RWPE1 (cell line): ENCODE data around the gene CRYBG3.

ENCODE experiments used
- CTCF ChIA-PET: fragments of 350-600 bp; sonication (Branson Sonifier 250); formaldehyde crosslinking; extraction: SDS; loops from one replicate; lab custom pipeline; 2021; lab: Yijun Ruan, JAX
- POLR2A ChIA-PET: fragments of 400-600 bp; formaldehyde crosslinking; extraction: SDS; loops from one replicate; lab custom pipeline; 2020; ENCODE audit warnings: antibody characterized with exemption; ENCODE audit not compliant: low non-redundant PET; lab: Yijun Ruan, JAX
- DNase-seq: peaks from one replicate; pipeline ENCODE4 v3.0.0; 2012; ENCODE audit warnings: low spot score
- H3K27ac ChIP-seq: fragments of 450-650 bp; 2 replicates; pipeline ENCODE4 v1.5.1; 2017
- TF ChIP-seq, protein P1 (sequence below): fragments of 450-650 bp; conservative IDR thresholded peaks from 2 replicates; pipeline ENCODE4 v1.5.1; 2017; ENCODE audit warnings: low read depth, mild to moderate bottlenecking

The CRYBG3 gene

DNA sequence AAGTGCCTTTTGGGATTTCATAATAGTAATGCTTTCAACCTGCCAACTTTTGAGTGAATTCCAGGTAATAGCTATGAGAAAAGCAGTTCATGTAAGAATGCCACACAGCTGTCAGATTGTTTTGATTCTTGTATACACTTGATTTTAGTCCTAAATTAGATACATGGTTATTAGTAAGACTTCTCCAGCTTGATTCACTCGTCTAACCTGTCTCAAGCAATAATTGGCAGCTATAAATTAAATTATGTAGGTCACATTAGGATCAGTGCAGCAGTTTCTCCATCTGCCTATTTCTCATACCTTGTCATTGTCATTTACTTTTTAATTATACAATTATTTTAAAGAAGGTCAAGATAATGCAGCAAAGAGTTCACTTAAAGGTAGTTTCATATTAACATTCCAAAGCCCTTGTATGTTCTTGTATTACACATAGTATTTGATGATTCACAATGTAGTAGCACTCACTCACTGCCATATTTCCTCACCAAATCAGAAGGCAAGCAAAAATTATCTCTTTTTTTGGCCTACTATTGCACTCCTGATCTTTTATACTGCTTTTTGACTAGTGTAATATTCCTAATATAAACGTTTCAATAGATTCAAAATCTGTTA is 10.9 kb upstream of the CRYBG3 start:
- peak; percentile 60 for DNase-seq
- TF ChIP-seq, protein P1, sequence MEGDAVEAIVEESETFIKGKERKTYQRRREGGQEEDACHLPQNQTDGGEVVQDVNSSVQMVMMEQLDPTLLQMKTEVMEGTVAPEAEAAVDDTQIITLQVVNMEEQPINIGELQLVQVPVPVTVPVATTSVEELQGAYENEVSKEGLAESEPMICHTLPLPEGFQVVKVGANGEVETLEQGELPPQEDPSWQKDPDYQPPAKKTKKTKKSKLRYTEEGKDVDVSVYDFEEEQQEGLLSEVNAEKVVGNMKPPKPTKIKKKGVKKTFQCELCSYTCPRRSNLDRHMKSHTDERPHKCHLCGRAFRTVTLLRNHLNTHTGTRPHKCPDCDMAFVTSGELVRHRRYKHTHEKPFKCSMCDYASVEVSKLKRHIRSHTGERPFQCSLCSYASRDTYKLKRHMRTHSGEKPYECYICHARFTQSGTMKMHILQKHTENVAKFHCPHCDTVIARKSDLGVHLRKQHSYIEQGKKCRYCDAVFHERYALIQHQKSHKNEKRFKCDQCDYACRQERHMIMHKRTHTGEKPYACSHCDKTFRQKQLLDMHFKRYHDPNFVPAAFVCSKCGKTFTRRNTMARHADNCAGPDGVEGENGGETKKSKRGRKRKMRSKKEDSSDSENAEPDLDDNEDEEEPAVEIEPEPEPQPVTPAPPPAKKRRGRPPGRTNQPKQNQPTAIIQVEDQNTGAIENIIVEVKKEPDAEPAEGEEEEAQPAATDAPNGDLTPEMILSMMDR: no peak
- no peak overlapping the region for H3K27ac ChIP-seq
- POLR2A ChIA-PET: no interaction called here
- CTCF ChIA-PET: no interaction called here

DNA sequence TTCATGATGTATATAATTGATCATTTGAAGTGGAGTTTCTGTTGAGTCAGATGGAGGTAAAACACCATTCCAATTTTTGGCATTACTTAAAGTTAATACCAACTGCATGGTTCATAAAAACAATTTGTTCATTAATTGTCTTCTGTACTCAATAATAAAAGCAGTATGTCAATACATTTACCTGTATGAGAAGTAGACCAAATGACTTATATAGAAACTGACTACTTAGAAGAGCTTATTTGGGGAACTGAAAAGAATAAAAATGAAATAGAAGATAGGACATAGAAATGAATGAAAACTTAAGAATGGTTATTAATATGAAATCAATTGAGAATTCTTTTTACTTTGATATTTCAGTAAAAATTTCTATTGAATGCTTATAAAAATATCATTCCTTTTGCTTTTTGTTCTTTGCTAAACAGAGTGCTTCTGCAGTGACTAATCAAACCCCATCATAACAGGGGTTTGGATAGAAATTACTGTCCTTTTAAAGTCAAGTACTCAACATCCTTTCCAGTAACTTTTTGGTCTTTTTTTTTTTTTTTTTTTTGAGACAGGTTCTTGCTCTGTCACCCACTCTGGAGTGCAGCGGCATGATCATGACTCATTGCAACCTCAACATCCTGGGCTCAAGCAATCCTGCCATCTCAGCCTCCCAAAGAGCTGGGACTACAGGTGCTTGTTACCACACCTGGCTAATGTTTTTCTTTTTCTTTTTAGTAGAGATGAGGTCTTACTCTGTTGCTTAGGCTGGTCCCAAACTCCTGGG is 6.5 kb upstream of the CRYBG3 start:
- ChIA-PET POLR2A (no interaction called here), CTCF (interaction anchor here (0.7 kb wide), 1 partner anchor 1035 kb away, joined by 3 read pairs; no protein-coding TSS in a partner anchor)
- H3K27ac ChIP-seq: no peak overlapping the region
- TF ChIP-seq, protein P1: no peak
- DNase-seq: no peak

DNA sequence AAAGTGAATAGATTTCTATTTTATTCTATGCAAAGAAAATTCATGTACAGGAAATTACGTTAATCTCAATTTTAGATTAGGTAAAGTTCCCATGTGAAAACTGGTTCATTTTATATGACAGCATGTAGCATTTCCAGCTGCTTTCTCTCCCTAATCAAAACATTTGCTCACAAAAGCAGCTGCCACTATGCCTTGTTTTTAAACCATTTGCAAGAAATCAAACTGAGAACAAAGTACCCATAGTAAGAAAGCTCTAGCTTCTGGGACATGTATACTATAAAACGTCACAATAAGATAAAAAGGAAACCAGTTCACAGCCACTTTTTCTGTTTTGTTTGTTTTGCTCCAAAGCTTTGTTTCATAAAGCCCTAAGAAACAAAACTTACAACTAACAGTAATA is 5.0 kb upstream of the CRYBG3 start:
- CTCF ChIA-PET: no interaction called here
- POLR2A ChIA-PET: no interaction called here
- H3K27ac ChIP-seq: no peak overlapping the region
- TF ChIP-seq, protein P1: no peak
- DNase-seq: no peak

DNA sequence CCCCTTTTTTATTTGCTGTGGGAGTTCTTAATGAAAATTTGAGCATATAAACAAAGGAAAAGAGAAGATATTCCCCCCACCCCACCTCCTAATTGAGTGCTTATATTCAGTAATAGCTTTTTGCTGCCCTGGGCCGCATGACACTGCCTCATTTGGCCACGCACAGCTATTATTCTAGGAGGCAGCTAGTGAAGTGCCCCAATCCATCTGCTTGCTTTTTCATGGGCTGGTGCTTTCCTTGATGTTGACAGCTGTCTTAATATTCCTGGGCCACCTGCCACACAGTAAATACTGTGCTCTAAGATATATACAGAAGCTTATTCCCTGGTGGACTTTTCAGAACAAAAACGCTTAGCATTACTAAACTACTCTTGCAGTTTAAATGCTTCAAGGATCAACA is 3.8 kb upstream of the CRYBG3 start:
- no peak for DNase-seq
- CTCF ChIA-PET: interaction anchor here (0.6 kb wide), 1 partner anchor 205 kb away, joined by 3 read pairs; no protein-coding TSS in a partner anchor

DNA sequence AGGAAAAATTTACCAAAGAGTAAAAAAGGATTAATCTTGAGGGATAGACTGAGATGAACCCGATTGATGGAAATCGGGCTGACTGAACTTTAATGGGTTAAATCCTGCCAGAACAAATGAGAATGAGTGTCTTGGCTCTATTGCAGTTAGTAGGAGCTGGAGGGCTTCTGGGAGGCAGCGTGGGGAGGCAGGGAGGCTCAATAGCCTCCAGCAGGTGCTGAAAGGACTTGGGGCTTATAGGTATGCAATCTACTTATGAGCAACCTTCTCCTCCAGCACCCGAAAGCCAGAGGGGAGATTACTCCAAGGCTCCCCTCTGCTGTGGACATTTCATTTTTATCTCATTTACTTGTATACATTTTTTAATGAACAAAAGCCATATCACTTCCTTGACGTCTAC is 1.0 kb upstream of the CRYBG3 start:
- no peak overlapping the region for H3K27ac ChIP-seq
- ChIA-PET POLR2A (no interaction called here), CTCF (interaction anchor here (0.8 kb wide), 1 partner anchor 201 kb away, joined by 4 read pairs; no protein-coding TSS in a partner anchor)
- TF ChIP-seq, protein P1: no peak
- DNase-seq: no peak

More for the DNA sequence above, 3.8 kb upstream of the CRYBG3 start:
- POLR2A ChIA-PET: no interaction called here
- no peak overlapping the region for H3K27ac ChIP-seq
- TF ChIP-seq, protein P1: no peak

DNA sequence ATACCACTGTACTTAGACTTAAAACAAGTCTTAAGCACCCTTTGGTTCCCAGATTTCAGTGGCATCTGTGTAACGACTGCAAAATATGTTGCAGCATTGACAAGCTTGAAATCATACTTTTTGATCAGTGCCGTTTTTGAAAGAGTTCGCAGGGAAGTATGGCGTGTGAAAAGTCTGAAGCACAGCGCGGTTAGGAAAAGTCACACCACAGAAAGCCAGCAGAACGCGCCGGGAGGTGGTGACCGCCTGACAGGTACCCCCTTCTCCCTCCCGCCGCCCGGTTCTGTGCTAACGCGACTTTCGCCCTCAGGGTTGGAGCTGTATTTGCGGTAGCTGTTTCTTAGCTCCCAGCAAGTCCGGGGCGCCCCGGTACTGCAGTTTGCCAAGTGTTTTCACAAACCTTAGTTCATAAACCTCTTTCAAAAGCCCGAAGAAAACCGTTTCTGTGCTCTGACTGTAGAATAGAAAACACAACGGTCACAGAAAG is 481 bp upstream of the CRYBG3 start:
- H3K27ac ChIP-seq: peak overlapping the region; percentile 86
- ChIA-PET POLR2A (interaction anchor here (1.0 kb wide), 1 partner anchor 51 kb away, joined by 3 read pairs; no protein-coding TSS in a partner anchor), CTCF (interaction anchor here (0.6 to 1.3 kb wide), 4 partner anchors 142 to 204 kb away, joined by 3 to 6 read pairs (median 4); no protein-coding TSS in a partner anchor)
- peak; percentile 13 for DNase-seq
- TF ChIP-seq, protein P1: no peak
